B cell (primary cell): ENCODE measurements around the gene ADAMTS19. TPM values are rescaled to one million over a fixed set of nuclear protein-coding genes. Genes with fewer than 3 reads are reported as not detected.

Experiments
- ATAC-seq: fragments of 200-7000 bp; cut with Tn5 transposase; one replicate; pipeline ENCODE4 v1.10.0; 2021; ENCODE audit warnings: low read depth, mild to moderate bottlenecking, moderate number of reproducible peaks, moderate library complexity
- CTCF ChIA-PET: fragments of 350-600 bp; sonication (Branson Sonifier 250); formaldehyde crosslinking; loops from one replicate; lab custom pipeline; 2021; ENCODE audit warnings: antibody characterized with exemption, inconsistent platforms; lab: Charles Lee
- POLR2A ChIA-PET: fragments of 350-600 bp; sonication (Branson Sonifier 250); formaldehyde crosslinking; loops from one replicate; lab custom pipeline; 2021; ENCODE audit warnings: antibody characterized with exemption; lab: Charles Lee
- DNase-seq: peaks from one replicate; pipeline ENCODE4 v3.0.0; 2013
- H2AFZ ChIP-seq: 2 replicates; pipeline ENCODE4 v1.6.1; 2012; ENCODE audit warnings: mild to moderate bottlenecking, low read depth, low read length; ENCODE audit not compliant: insufficient read depth, poor library complexity, severe bottlenecking
- H3K27ac ChIP-seq, 2 donors: 1 replicate in 1 of 2; 2 replicates in 1 of 2; pipeline ENCODE4 v1.5.1; 2012 to 2013; ENCODE audit warnings: low read length in 2 of 2, mild to moderate bottlenecking in 2 of 2, moderate library complexity in 1 of 2
- H3K27me3 ChIP-seq, 4 experiments: fragments of 200-600 bp in 1 of 4; sonication (generic) in 1 of 4; replicated peaks in 1 of 4; 1 replicate in 2 of 4; 2 replicates in 2 of 4; pipeline versions ENCODE4 v1.6.1 to v1.7.0; 2013 to 2016; ENCODE audit warnings: low read length in 3 of 4, mild to moderate bottlenecking in 2 of 4, mixed read lengths in 1 of 4, moderate library complexity in 1 of 4; ENCODE audit not compliant: insufficient read depth in 4 of 4, control insufficient read depth in 3 of 4; ENCODE audit errors: control extremely low read depth in 1 of 4
- H3K36me3 ChIP-seq, 2 experiments: replicated peaks in 1 of 2; 1 replicate in 1 of 2; 2 replicates in 1 of 2; pipeline versions ENCODE4 v1.6.1 to v1.7.1; 2013; ENCODE audit warnings: low read length in 1 of 2; ENCODE audit not compliant: insufficient read depth in 2 of 2, control insufficient read depth in 1 of 2; ENCODE audit errors: control extremely low read depth in 1 of 2, extremely low read depth in 1 of 2
- H3K4me1 ChIP-seq, 2 donors: fragments of 200-600 bp in 1 of 2; sonication (generic) in 1 of 2; 1 replicate in 1 of 2; 2 replicates in 1 of 2; pipeline versions ENCODE4 v1.5.1 to v1.6.1; 2013 to 2017; ENCODE audit warnings: low read length in 2 of 2; ENCODE audit not compliant: control insufficient read depth in 2 of 2, insufficient read depth in 2 of 2
- H3K4me2 ChIP-seq: replicated peaks from 2 replicates; pipeline ENCODE3; 2012; ENCODE audit warnings: mild to moderate bottlenecking, low read depth, low read length; ENCODE audit not compliant: poor library complexity, severe bottlenecking
- H3K4me3 ChIP-seq, 5 experiments: fragments of 200-600 bp in 1 of 5; sonication (generic) in 1 of 5; 1 replicate in 3 of 5; 2 replicates in 2 of 5; pipeline versions ENCODE4 v1.5.1 to v1.7.0; 2011 to 2016; ENCODE audit warnings: low read length in 4 of 5, mild to moderate bottlenecking in 4 of 5, low read depth in 2 of 5, control low read depth in 1 of 5, moderate library complexity in 1 of 5; ENCODE audit not compliant: insufficient read depth in 1 of 5; ENCODE audit errors: control extremely low read depth in 1 of 5, extremely low read depth in 1 of 5
- H3K79me2 ChIP-seq: fragments of 200-600 bp; sonication (generic); one replicate; pipeline ENCODE4 v1.6.0; 2016; ENCODE audit warnings: low read length; ENCODE audit not compliant: control insufficient read depth, insufficient read depth
- H3K9ac ChIP-seq: fragments of 200-600 bp; sonication (generic); 2 replicates; pipeline ENCODE4 v1.6.1; 2017; ENCODE audit warnings: mild to moderate bottlenecking, low read length, moderate library complexity
- H3K9me3 ChIP-seq, 3 donors: one replicate each; pipeline versions ENCODE4 v1.6.1 to v1.7.1; 2013; ENCODE audit warnings: low read length in 2 of 3; ENCODE audit not compliant: control insufficient read depth in 2 of 3, insufficient read depth in 1 of 3; ENCODE audit errors: control extremely low read depth in 1 of 3
- H4K20me1 ChIP-seq: 2 replicates; pipeline ENCODE4 v1.6.0; 2012; ENCODE audit warnings: mild to moderate bottlenecking, low read length; ENCODE audit not compliant: insufficient read depth, control insufficient read depth, poor library complexity, severe bottlenecking
- H3K27ac Mint-ChIP-seq: one replicate; pipeline ENCODE4 v1.8.0; 2021; ENCODE audit warnings: mixed read lengths
- H3K27me3 Mint-ChIP-seq: one replicate; pipeline ENCODE4 v1.8.0; 2021; ENCODE audit warnings: mixed read lengths
- H3K4me1 Mint-ChIP-seq: one replicate; pipeline ENCODE4 v1.8.0; 2021; ENCODE audit warnings: mixed read lengths
- H3K4me3 Mint-ChIP-seq: one replicate; pipeline ENCODE4 v1.8.0; 2021; ENCODE audit warnings: mixed read lengths
- H3K9me3 Mint-ChIP-seq: one replicate; pipeline ENCODE4 v1.8.0; 2022; ENCODE audit warnings: mixed read lengths; ENCODE audit not compliant: insufficient read depth
- EZH2 ChIP-seq: IDR thresholded peaks from 2 replicates; pipeline ENCODE4 v1.6.1; 2012; ENCODE audit warnings: borderline replicate concordance, low read depth, mild to moderate bottlenecking, moderate library complexity, low read length; ENCODE audit not compliant: insufficient read depth, poor library complexity, severe bottlenecking
- WGBS: methylation state at CpG from one replicate; pipeline ENCODE4 v1.1.5; 2013; ENCODE audit warnings: missing lambda C conversion rate; ENCODE audit not compliant: insufficient coverage; 5-methylcytosine and 5-hydroxymethylcytosine counted together
- intact Hi-C: fragments of 100-400 bp; cut with micrococcal nuclease; formaldehyde crosslinking; loops from one replicate; pipeline ENCODE4 v1.10.0; 2022
- polyA plus RNA-seq: library from polyadenylated mRNA; depleted of rRNA; stranded (reverse); fragments of >200 nt; gene quantifications from 2 replicates; pipeline ENCODE4 v1.2.3, GENCODE V29; 2012
- total RNA-seq, 2 donors: library from RNA; stranded (reverse); fragments of 120-200 nt in 1 of 2; gene quantifications; 1 replicate in 1 of 2; 2 replicates in 1 of 2; pipeline versions ENCODE4 v1.2.3 to v1.2.4, GENCODE V29; 2013 to 2022
- TF ChIP-seq, protein P1 (sequence below): fragments of 200-600 bp; IDR thresholded peaks from one replicate; pipeline ENCODE4 v1.8.0; 2022; ENCODE audit warnings: antibody characterized with exemption, mild to moderate bottlenecking

Gene ADAMTS19
- total and polyA plus RNA-seq, 2 donors (not counting 1 experiment from before 2014, with no cell fraction given) = not detected

DNA sequence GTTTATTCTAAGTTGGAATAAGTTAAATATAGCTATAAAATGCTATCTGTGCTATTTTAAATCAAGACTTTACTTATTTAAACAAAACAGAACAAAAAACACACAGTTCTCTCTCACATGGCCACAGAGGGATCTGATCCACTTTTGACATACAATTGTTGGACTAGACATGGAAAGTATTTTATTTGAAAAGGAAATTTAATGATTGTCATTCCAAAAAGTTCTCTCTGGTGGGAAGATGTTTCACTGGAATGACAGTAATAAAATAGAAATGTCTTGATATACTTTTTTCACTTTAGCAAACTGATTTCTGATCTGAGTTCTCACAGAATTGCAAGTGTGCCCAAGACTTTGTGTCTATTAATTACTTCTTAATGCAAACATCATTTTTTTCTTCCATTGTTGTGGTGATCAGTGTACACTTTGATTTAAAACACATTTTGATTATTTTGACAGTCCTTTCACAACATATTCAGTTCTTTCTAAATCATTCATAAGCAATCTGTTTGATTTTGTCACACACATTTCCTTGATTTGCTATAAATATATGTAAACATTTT is 257.7 kb downstream of the ADAMTS19 start:
- H4K20me1 ChIP-seq = no peaks in the 10 kb centered on the region
- Mint-ChIP-seq H3K27me3 (no peaks in the 10 kb centered on the region), H3K27ac (no peak overlapping the region), H3K4me3 (no peak overlapping the region), H3K4me1 (no peaks in the 10 kb centered on the region), H3K9me3 (no peaks in the 10 kb centered on the region)
- no peak overlapping the region for H3K27ac ChIP-seq
- no peak overlapping the region for H3K9ac ChIP-seq
- H3K9me3 ChIP-seq = no peaks in the 10 kb centered on the region
- ATAC-seq (no peak), DNase-seq (no peak)
- ChIA-PET POLR2A (no interaction called here), CTCF (no interaction called here)
- no peak overlapping the region for H2AFZ ChIP-seq
- no peaks in the 10 kb centered on the region for H3K79me2 ChIP-seq
- H3K36me3 ChIP-seq = no peaks in the 10 kb centered on the region
- H3K4me3 ChIP-seq = no peak overlapping the region
- TF ChIP-seq EZH2 = no peak
- TF ChIP-seq, protein P1, sequence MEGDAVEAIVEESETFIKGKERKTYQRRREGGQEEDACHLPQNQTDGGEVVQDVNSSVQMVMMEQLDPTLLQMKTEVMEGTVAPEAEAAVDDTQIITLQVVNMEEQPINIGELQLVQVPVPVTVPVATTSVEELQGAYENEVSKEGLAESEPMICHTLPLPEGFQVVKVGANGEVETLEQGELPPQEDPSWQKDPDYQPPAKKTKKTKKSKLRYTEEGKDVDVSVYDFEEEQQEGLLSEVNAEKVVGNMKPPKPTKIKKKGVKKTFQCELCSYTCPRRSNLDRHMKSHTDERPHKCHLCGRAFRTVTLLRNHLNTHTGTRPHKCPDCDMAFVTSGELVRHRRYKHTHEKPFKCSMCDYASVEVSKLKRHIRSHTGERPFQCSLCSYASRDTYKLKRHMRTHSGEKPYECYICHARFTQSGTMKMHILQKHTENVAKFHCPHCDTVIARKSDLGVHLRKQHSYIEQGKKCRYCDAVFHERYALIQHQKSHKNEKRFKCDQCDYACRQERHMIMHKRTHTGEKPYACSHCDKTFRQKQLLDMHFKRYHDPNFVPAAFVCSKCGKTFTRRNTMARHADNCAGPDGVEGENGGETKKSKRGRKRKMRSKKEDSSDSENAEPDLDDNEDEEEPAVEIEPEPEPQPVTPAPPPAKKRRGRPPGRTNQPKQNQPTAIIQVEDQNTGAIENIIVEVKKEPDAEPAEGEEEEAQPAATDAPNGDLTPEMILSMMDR = no peak
- no peaks in the 10 kb centered on the region for H3K4me1 ChIP-seq
- H3K4me2 ChIP-seq = no peak overlapping the region
- intact Hi-C loops = no loop called here
- H3K27me3 ChIP-seq = no peaks in the 10 kb centered on the region

DNA sequence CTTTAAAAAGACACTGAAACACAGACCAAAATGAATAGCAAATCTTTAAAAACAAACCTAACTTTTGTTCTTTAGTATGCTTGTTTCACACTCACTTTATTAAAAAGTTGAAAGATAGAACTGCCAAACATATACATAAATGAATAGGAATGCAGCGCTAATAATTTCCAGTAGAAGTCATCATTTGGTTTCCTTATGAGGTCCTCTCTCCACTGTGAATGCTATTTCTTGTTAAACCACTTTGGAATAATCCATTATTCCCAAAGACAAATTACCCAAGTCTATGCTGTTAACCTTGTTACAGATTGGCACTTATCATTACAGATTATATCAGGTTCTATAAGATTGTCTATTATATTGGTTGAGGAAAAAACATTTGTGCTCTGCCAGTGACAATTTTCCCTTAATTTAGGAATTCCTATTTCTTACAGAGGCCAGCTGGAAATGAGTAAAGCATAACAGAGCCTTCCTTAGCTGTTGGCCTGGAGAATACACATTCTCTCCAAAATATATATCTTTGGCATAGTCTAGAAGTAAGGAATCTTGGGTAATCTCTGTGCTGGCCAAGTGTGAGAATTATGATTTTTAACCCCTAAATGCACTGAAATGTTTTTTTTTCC is 258.5 kb downstream of the ADAMTS19 start:
- Histone ChIP-seq H4K20me1 (no peaks in the 10 kb centered on the region), H3K4me1 (no peaks in the 10 kb centered on the region), H3K79me2 (no peaks in the 10 kb centered on the region), H3K27ac (no peak overlapping the region), H3K36me3 (no peaks in the 10 kb centered on the region), H3K9ac (no peak overlapping the region), H3K4me3 (no peak overlapping the region), H3K27me3 (no peaks in the 10 kb centered on the region), H2AFZ (no peak overlapping the region), H3K9me3 (no peaks in the 10 kb centered on the region), H3K4me2 (no peak overlapping the region)
- H3K27ac Mint-ChIP-seq = no peak overlapping the region
- CTCF ChIA-PET = no interaction called here
- WGBS = no CpG with 5 or more reads among the region's 1 CpG
- ATAC-seq (no peak), DNase-seq (no peak)
- intact Hi-C loops = no loop called here
- no peaks in the 10 kb centered on the region for H3K27me3 Mint-ChIP-seq
- no peak for TF ChIP-seq EZH2
- TF ChIP-seq, protein P1 = no peak
- H3K4me3 Mint-ChIP-seq = no peak overlapping the region
- no peaks in the 10 kb centered on the region for H3K4me1 Mint-ChIP-seq
- no peaks in the 10 kb centered on the region for H3K9me3 Mint-ChIP-seq
- POLR2A ChIA-PET = no interaction called here
